ENCODE measurements around the gene RIPPLY3. TPM values are rescaled to one million over a fixed set of nuclear protein-coding genes. Genes with fewer than 3 reads are reported as not detected.

RIPPLY3 gene
- total and polyA plus RNA-seq, 2 donors (not counting 3 experiments of a cell fraction or from before 2014, with no cell fraction given), result 0.03 TPM; not detected in 1

- Histone ChIP-seq H3K9me1 (replicated peaks; ENCODE audit: control insufficient read depth, extremely low read depth, insufficient read depth, low read length) (no peaks in the 10 kb centered on the region), H2AFZ (ENCODE audit: low read depth, low read length) (no peak overlapping the region), H3K4me1 (ENCODE audit: control insufficient read depth, extremely low read depth, insufficient read depth, low read length) (no peaks in the 10 kb centered on the region), H3K27ac (ENCODE audit: insufficient read depth, low read depth, low read length) (no peak overlapping the region), H3K27me3 (ENCODE audit: control insufficient read depth in 2 of 2, insufficient read depth in 2 of 2, low read length in 2 of 2) (peaks cover 0 to 13% of the 10 kb centered on the region in 2 experiments), H3K79me2 (ENCODE audit: control insufficient read depth, insufficient read depth, low read length) (no peaks in the 10 kb centered on the region), H3K36me3 (ENCODE audit: control insufficient read depth in 2 of 2, extremely low read depth in 1 of 2, insufficient read depth in 2 of 2, low read length in 2 of 2) (no peaks in the 10 kb centered on the region), H3K4me2 (ENCODE audit: insufficient read depth, low read length) (no peak overlapping the region), H3K9me3 (replicated peaks; ENCODE audit: control insufficient read depth, insufficient read depth, low read length) (no peaks in the 10 kb centered on the region), H3K9ac (replicated peaks; ENCODE audit: extremely low read depth, insufficient read depth, low read length) (no peak overlapping the region), H4K20me1 (replicated peaks; ENCODE audit: control insufficient read depth, extremely low read depth, insufficient read depth, low read length) (no peaks in the 10 kb centered on the region), H3K4me3 (replicated peaks in 1 of 3; ENCODE audit: insufficient read depth in 1 of 3, low read depth in 1 of 3, low read length in 3 of 3) (no peak overlapping the region)
- no peak for FAIRE-seq
- CTCF ChIA-PET, result no interaction called here
- DNase-seq (ENCODE audit: low read depth, low spot score), result no peak
- no peak for TF ChIP-seq CTCF (IDR thresholded peaks at IDR 0.05; ENCODE audit: extremely low read depth in 1 of 2, insufficient read depth in 1 of 2, low read depth in 1 of 2, low read length in 2 of 2)
- TF ChIP-seq GATA2 (IDR thresholded peaks at IDR 0.05; ENCODE audit: insufficient read depth, insufficient read length, low read depth, low read length), result no peak
- no peak for TF ChIP-seq JUN (IDR thresholded peaks at IDR 0.05; ENCODE audit: borderline replicate concordance, insufficient read depth, insufficient read length, low read depth)
- TF ChIP-seq MYC (IDR thresholded peaks at IDR 0.05; ENCODE audit: low read depth, low read length), result no peak
- TF ChIP-seq POLR2A (IDR thresholded peaks at IDR 0.05; ENCODE audit: low read depth, low read length), result no peak
- POLR2A ChIA-PET, result no interaction called here
- intact Hi-C loops (cut with micrococcal nuclease), result no loop called here
- no TSS peak for BruUV-seq (replicated peaks)
- dilution Hi-C loops (cut with MboI; ENCODE audit: extremely low pct_ligation_motif_present, low sequenced_read_pairs), result no loop called here
Observed at GRCh38 chr21:37055271-37055855, 48.9 kb downstream of the RIPPLY3 start.

- H3K79me2 ChIP-seq (ENCODE audit: control insufficient read depth, insufficient read depth, low read length), result no peaks in the 10 kb centered on the region
- no peaks in the 10 kb centered on the region for H3K36me3 ChIP-seq (ENCODE audit: control insufficient read depth in 2 of 2, extremely low read depth in 1 of 2, insufficient read depth in 2 of 2, low read length in 2 of 2)
- no peak overlapping the region for H3K4me3 ChIP-seq (replicated peaks in 1 of 3; ENCODE audit: insufficient read depth in 1 of 3, low read depth in 1 of 3, low read length in 3 of 3)
- H3K4me2 ChIP-seq (ENCODE audit: insufficient read depth, low read length), result no peak overlapping the region
- H3K27me3 ChIP-seq (ENCODE audit: control insufficient read depth in 2 of 2, insufficient read depth in 2 of 2, low read length in 2 of 2), result peaks cover 0 to 13% of the 10 kb centered on the region in 2 experiments
- H4K20me1 ChIP-seq (replicated peaks; ENCODE audit: control insufficient read depth, extremely low read depth, insufficient read depth, low read length), result no peaks in the 10 kb centered on the region
- BruUV-seq (replicated peaks), result no TSS peak
- no peak overlapping the region for H2AFZ ChIP-seq (ENCODE audit: low read depth, low read length)
- FAIRE-seq (no peak), DNase-seq (ENCODE audit: low read depth, low spot score) (no peak)
- no peak for TF ChIP-seq JUN (IDR thresholded peaks at IDR 0.05; ENCODE audit: borderline replicate concordance, insufficient read depth, insufficient read length, low read depth)
- no peak for TF ChIP-seq EZH2 (IDR thresholded peaks at IDR 0.05; ENCODE audit: borderline replicate concordance, low read depth, low read length, severe bottlenecking)
- TF ChIP-seq MAX (IDR thresholded peaks at IDR 0.05; ENCODE audit: insufficient read depth, insufficient read length), result no peak
- TF ChIP-seq CTCF (IDR thresholded peaks at IDR 0.05; ENCODE audit: extremely low read depth in 1 of 2, insufficient read depth in 1 of 2, low read depth in 1 of 2, low read length in 2 of 2), result no peak
- TF ChIP-seq MYC (IDR thresholded peaks at IDR 0.05; ENCODE audit: low read depth, low read length), result no peak
- no peak for TF ChIP-seq POLR2AphosphoS5 (IDR thresholded peaks at IDR 0.05; ENCODE audit: insufficient read depth, low read depth, low read length)
- no peak for TF ChIP-seq POLR2A (IDR thresholded peaks at IDR 0.05; ENCODE audit: low read depth, low read length)
- no peak for TF ChIP-seq GATA2 (IDR thresholded peaks at IDR 0.05; ENCODE audit: insufficient read depth, insufficient read length, low read depth, low read length)
- no peak for TF ChIP-seq FOS (IDR thresholded peaks at IDR 0.05; ENCODE audit: borderline replicate concordance, insufficient read depth, low read length)
- H3K9me1 ChIP-seq (replicated peaks; ENCODE audit: control insufficient read depth, extremely low read depth, insufficient read depth, low read length), result no peaks in the 10 kb centered on the region
- H3K9me3 ChIP-seq (replicated peaks; ENCODE audit: control insufficient read depth, insufficient read depth, low read length), result no peaks in the 10 kb centered on the region
- no peak overlapping the region for H3K27ac ChIP-seq (ENCODE audit: insufficient read depth, low read depth, low read length)
- no peak overlapping the region for H3K9ac ChIP-seq (replicated peaks; ENCODE audit: extremely low read depth, insufficient read depth, low read length)
- POLR2A ChIA-PET, result no interaction called here
- H3K4me1 ChIP-seq (ENCODE audit: control insufficient read depth, extremely low read depth, insufficient read depth, low read length), result peaks cover 4% of the 10 kb centered on the region
- intact Hi-C loops (cut with micrococcal nuclease), result no loop called here
- CTCF ChIA-PET, result no interaction called here
- dilution Hi-C loops (cut with MboI; ENCODE audit: extremely low pct_ligation_motif_present, low sequenced_read_pairs), result no loop called here
Observed at GRCh38 chr21:37057614-37058013, 51.1 kb downstream of the RIPPLY3 start.
